ENCODE data around the gene WDR11.

DNA sequence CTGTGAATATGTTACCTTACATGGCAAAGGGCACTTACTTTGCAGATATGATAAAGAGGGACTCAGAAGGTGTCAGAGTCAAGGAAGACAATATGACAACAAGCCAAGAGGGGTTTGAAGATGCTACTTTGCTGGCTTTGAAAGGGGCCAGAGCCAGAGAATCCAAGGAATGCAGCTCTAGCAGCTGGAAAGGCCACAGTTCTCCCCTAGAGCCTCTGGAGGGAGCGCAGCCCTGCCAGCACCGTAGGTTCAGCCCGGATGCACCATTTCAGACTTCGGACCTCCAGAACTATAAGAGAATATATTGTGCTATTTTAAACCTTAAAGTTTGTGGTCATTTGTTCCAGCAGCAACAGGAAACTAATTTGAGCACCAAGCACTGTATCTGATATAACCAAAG lies 32.9 kb upstream of the WDR11 start:
- no peak for TF ChIP-seq POLR2AphosphoS5 (IDR thresholded peaks at IDR 0.05)
- TF ChIP-seq, protein P1, sequence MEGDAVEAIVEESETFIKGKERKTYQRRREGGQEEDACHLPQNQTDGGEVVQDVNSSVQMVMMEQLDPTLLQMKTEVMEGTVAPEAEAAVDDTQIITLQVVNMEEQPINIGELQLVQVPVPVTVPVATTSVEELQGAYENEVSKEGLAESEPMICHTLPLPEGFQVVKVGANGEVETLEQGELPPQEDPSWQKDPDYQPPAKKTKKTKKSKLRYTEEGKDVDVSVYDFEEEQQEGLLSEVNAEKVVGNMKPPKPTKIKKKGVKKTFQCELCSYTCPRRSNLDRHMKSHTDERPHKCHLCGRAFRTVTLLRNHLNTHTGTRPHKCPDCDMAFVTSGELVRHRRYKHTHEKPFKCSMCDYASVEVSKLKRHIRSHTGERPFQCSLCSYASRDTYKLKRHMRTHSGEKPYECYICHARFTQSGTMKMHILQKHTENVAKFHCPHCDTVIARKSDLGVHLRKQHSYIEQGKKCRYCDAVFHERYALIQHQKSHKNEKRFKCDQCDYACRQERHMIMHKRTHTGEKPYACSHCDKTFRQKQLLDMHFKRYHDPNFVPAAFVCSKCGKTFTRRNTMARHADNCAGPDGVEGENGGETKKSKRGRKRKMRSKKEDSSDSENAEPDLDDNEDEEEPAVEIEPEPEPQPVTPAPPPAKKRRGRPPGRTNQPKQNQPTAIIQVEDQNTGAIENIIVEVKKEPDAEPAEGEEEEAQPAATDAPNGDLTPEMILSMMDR (IDR thresholded peaks at IDR 0.05): no peak

All from prostate gland (tissue), 2 donors.